Heart right ventricle (tissue), 16 donors: Measurements from ENCODE around the gene AUTS2. TPM values are rescaled to one million over a fixed set of nuclear protein-coding genes. Genes with fewer than 3 reads are reported as not detected.

Experiments
- ATAC-seq, 8 donors: fragments of 200-7000 bp; cut with Tn5 transposase; one replicate each; pipeline ENCODE4 v1.9.1; 2020; ENCODE audit warnings: mild to moderate bottlenecking in 8 of 8, moderate library complexity in 8 of 8, moderate number of reproducible peaks in 1 of 8
- DNase-seq, 2 donors: peaks; one replicate each; pipeline ENCODE4 v3.0.0-alpha.2; 2020
- H3K27ac ChIP-seq, 10 donors: fragments of 200-600 bp; sonication (generic) in 2 of 10; one replicate each; pipeline versions ENCODE4 v1.5.0 to v1.8.0; 2020 to 2022; ENCODE audit warnings: mild to moderate bottlenecking in 3 of 10
- H3K27me3 ChIP-seq, 7 donors: fragments of 200-600 bp; one replicate each; pipeline ENCODE4 v1.8.0; 2021 to 2022; ENCODE audit warnings: mild to moderate bottlenecking in 2 of 7
- H3K36me3 ChIP-seq, 9 donors: fragments of 200-600 bp; sonication (generic) in 1 of 9; one replicate each; pipeline versions ENCODE4 v1.5.0 to v1.8.0; 2020 to 2022; ENCODE audit warnings: mild to moderate bottlenecking in 2 of 9
- H3K4me1 ChIP-seq, 9 donors: fragments of 200-600 bp; sonication (generic) in 1 of 9; one replicate each; pipeline versions ENCODE4 v1.5.0 to v1.8.0; 2020 to 2022; ENCODE audit warnings: mild to moderate bottlenecking in 4 of 9
- H3K4me3 ChIP-seq, 10 donors: fragments of 200-600 bp; sonication (generic) in 2 of 10; one replicate each; pipeline versions ENCODE4 v1.5.0 to v1.8.0; 2020 to 2022; ENCODE audit warnings: mild to moderate bottlenecking in 7 of 10, moderate library complexity in 2 of 10
- H3K9me3 ChIP-seq, 11 donors: fragments of 200-600 bp in 10 of 11; sonication (generic) in 2 of 11; one replicate each; pipeline versions ENCODE4 v1.5.0 to v1.8.0; 2013 to 2022; ENCODE audit warnings: mild to moderate bottlenecking in 2 of 11, control low read depth in 1 of 11, moderate library complexity in 1 of 11
- CTCF ChIP-seq, 9 donors: fragments of 200-600 bp; sonication (generic) in 2 of 9; IDR thresholded peaks; one replicate each; pipeline versions ENCODE4 v1.5.0 to v1.8.0; 2021 to 2022; ENCODE audit warnings: antibody characterized with exemption in 9 of 9, mild to moderate bottlenecking in 5 of 9, moderate library complexity in 1 of 9
- WGBS, 2 donors: extraction: QIAGEN DNeasy Blood & Tissue Kit; methylation state at CpG; one replicate each; pipeline ENCODE4 v1.1.7; 2013; ENCODE audit warnings: inconsistent platforms in 1 of 2; 5-methylcytosine and 5-hydroxymethylcytosine counted together
- intact Hi-C, 10 donors: fragments of 100-400 bp; cut with DNase I; formaldehyde crosslinking; loops; one replicate each; pipeline versions ENCODE4 v1.11.1 to v1.14.2; 2022
- polyA plus RNA-seq, 2 donors: library from polyadenylated mRNA; stranded (reverse); fragments of 200-250 nt; gene quantifications; one replicate each; pipeline ENCODE4 v1.2.3, GENCODE V29; 2013
- total RNA-seq, 10 donors: library from RNA; stranded (reverse); fragmentation: NEBNext Ultra II Directional in 3 of 10; extraction: Animal tissue kit (Norgen Biotek cat#: 25700) in 3 of 10; gene quantifications; one replicate each; pipeline versions ENCODE4 v1.2.1 to v1.2.4, GENCODE V29; 2021 to 2023
- donor health status: Arrhythmogenic right ventricular cardiomyopathy.
- donor health status: ischemic (EF 13 %, LVEDD 7.1; RV severe dilation, severe dysfunction).
- donor health status: healthy with polysubstance abuse.
- donor health status: DM: no; HTN: yes; CAD: no.
- donor health status: DM: no; HTN: no; CAD: no.
- donor health status: ischemic (EF 25% LVEDD 6.9; RV normal size, moderate dysfunction).
- donor health status: ischemic (EF 25% LVEDD 5.7; RV mildly dilated, moderate dysfunction).
- donor health status: healthy.
- donor health status: DM: yes; HTN: yes; CAD: no.
- donor health status: Ischemic cardiomyopathy.
- donor health status: ischemic (EF 35%, LVEDD 5.7; RV mildly dilated, moderate dysfunction).
- donor health status: nonischemic (EF 11% LVEDD 7.7; RV severe dilation, severe dysfunction).
- donor health status: DM: yes; HTN: yes; CAD: no.
- donor health status: PGD.
- donor health status: ischemic (EF 29% LVEDD 5.4; RV normal size, mild dysfunction).
- donor health status: nonischemic (EF 23%, LVEDD 6.1; RV moderate dilation, normal function).

AUTS2 gene
- total and polyA plus RNA-seq, 12 donors, result 1.6 to 11.2 (median 7.3) TPM

- H3K4me3 ChIP-seq, result no peak overlapping the region
- ATAC-seq (no peak), DNase-seq (no peak)
- intact Hi-C loops, result no loop called here
- H3K27me3 ChIP-seq, result no peaks in the 10 kb centered on the region
- TF ChIP-seq CTCF (IDR thresholded peaks at IDR 0.05), result no peak
- no peaks in the 10 kb centered on the region for H3K9me3 ChIP-seq
- 96 to 98% methylated on average over 2 of the region's 2 CpGs for WGBS, 2 donors
- no peaks in the 10 kb centered on the region for H3K4me1 ChIP-seq
- no peaks in the 10 kb centered on the region for H3K36me3 ChIP-seq
- no peak overlapping the region for H3K27ac ChIP-seq
Observed at GRCh38 chr7:70334295-70334694, 736.0 kb downstream of the AUTS2 start.

GRCh38 chr7:70334871-70335270 is 736.6 kb downstream of the AUTS2 start:
- no peak for ATAC-seq
- WGBS, 2 donors, result 80% methylated on average over 2 of the region's 2 CpGs
- no peaks in the 10 kb centered on the region for H3K4me1 ChIP-seq

GRCh38 chr7:70336536-70336935 is 738.3 kb downstream of the AUTS2 start:
- ATAC-seq, result no peak
- TF ChIP-seq CTCF (IDR thresholded peaks at IDR 0.05), result no peak

More at GRCh38 chr7:70334871-70335270, 736.6 kb downstream of the AUTS2 start:
- no peak for DNase-seq
- no peak overlapping the region for H3K27ac ChIP-seq
- intact Hi-C loops, result no loop called here
- no peaks in the 10 kb centered on the region for H3K9me3 ChIP-seq
- no peaks in the 10 kb centered on the region for H3K27me3 ChIP-seq
- no peak for TF ChIP-seq CTCF (IDR thresholded peaks at IDR 0.05)
- no peak overlapping the region for H3K4me3 ChIP-seq
- H3K36me3 ChIP-seq, result no peaks in the 10 kb centered on the region

GRCh38 chr7:70338015-70338414 is 739.7 kb downstream of the AUTS2 start:
- Histone ChIP-seq H3K27ac (no peak overlapping the region), H3K4me1 (no peaks in the 10 kb centered on the region), H3K36me3 (no peaks in the 10 kb centered on the region), H3K9me3 (no peaks in the 10 kb centered on the region), H3K27me3 (no peaks in the 10 kb centered on the region), H3K4me3 (no peak overlapping the region)
- WGBS, 2 donors, result 98 to 100% methylated on average over 1 of the region's 1 CpG
- no peak for TF ChIP-seq CTCF (IDR thresholded peaks at IDR 0.05)
- ATAC-seq (no peak), DNase-seq (no peak)
- intact Hi-C loops, result no loop called here

More at GRCh38 chr7:70336536-70336935, 738.3 kb downstream of the AUTS2 start:
- Histone ChIP-seq H3K27ac (no peak overlapping the region), H3K9me3 (no peaks in the 10 kb centered on the region), H3K4me1 (no peaks in the 10 kb centered on the region), H3K27me3 (no peaks in the 10 kb centered on the region), H3K4me3 (no peak overlapping the region), H3K36me3 (no peaks in the 10 kb centered on the region)
- DNase-seq, result no peak
- WGBS, 2 donors, result 94 to 95% methylated on average over 3 of the region's 3 CpGs
- intact Hi-C loops, result no loop called here
